ENCODE data around the gene LRIG2.

DNA sequence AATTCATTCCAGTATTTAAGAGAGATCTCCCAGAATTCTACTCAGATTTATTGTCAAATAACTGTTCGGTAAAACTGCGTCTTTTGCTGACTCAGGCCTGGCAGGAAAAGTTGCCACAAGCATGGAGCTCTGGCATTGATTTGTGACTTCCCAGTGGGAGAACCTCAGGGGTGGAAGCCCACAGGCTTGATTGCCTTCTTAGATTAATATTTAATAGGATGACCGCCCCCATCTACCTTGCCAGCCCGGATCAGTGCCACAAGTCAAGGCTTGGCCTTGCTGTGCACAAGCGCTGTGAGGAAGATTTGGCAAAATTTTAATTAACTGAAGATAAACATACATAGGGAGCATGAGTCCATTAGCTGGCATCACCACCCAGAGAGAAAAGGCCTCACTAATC, 93.5 kb downstream of the LRIG2 start:
- no peak for TF ChIP-seq POLR2A (IDR thresholded peaks at IDR 0.05)
- TF ChIP-seq, protein P1, sequence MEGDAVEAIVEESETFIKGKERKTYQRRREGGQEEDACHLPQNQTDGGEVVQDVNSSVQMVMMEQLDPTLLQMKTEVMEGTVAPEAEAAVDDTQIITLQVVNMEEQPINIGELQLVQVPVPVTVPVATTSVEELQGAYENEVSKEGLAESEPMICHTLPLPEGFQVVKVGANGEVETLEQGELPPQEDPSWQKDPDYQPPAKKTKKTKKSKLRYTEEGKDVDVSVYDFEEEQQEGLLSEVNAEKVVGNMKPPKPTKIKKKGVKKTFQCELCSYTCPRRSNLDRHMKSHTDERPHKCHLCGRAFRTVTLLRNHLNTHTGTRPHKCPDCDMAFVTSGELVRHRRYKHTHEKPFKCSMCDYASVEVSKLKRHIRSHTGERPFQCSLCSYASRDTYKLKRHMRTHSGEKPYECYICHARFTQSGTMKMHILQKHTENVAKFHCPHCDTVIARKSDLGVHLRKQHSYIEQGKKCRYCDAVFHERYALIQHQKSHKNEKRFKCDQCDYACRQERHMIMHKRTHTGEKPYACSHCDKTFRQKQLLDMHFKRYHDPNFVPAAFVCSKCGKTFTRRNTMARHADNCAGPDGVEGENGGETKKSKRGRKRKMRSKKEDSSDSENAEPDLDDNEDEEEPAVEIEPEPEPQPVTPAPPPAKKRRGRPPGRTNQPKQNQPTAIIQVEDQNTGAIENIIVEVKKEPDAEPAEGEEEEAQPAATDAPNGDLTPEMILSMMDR (IDR thresholded peaks at IDR 0.05): no peak

All from right lobe of liver (tissue), 4 donors.